Stimulated activated CD8-positive, alpha-beta memory T cell treated with anti-CD3 and anti-CD28 coated beads, Interleukin-4, amount 100 ng/mL, for 1 hour (primary cell): ENCODE results near the gene FASN.

Experiments
- DNase-seq, 2 donors: peaks; one replicate each; pipeline ENCODE4 v3.0.0-alpha.2; 2020; ENCODE audit warnings: low read depth in 2 of 2, low spot score in 1 of 2

The FASN gene

GRCh38 chr17:82118168-82118814, 20.3 kb upstream of the FASN start:
- no peak for DNase-seq

- DNase-seq = no peak
Observed at GRCh38 chr17:82117139-82118090, 19.4 kb upstream of the FASN start.

GRCh38 chr17:82116246-82116645, 18.2 kb upstream of the FASN start:
- no peak for DNase-seq

DNA sequence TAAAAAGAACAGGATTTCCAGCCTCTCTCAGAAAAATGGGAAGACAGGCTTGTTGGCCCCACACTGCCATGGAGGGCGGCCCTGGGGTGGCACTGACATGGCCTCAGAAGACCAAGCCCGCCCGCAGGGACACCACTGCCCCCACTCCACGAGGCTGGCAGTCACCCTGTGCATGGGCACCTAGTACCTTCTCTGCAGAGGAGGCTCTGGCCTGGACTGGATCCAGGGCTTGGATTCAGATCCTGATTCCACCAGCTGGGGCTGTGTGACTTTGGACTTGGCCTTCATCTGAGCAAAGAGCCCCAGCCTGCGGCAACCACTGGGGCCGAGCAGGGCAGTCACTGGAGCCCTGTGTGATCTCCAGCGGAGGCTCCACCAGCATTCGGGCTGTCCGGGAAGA, 16.8 kb upstream of the FASN start:
- DNase-seq = no peak

- DNase-seq = no peak
Observed at GRCh38 chr17:82114447-82114846, 16.4 kb upstream of the FASN start.

- no peak for DNase-seq
Observed at GRCh38 chr17:82113941-82114340, 15.9 kb upstream of the FASN start.

GRCh38 chr17:82113422-82113821, 15.4 kb upstream of the FASN start:
- no peak for DNase-seq

DNA sequence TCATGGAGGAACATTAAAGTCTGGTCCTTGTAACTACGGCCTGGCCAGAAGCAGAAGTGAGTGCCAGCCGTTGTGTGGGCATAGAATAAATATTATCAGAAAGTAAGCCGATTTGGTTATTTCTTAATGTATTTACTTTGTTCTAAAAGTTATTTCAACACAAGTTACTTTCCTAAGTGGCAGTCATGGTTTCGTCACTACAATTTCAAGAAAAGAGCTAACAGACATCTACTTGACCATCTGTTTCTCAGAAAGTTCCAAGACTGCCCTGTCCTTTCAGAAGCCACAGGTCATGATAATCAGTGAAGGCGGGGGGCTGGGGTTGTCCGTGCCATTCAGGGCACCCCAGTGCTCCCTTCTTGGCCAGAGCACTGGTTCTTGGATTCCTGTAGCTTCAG, 14.9 kb upstream of the FASN start:
- DNase-seq = no peak

DNA sequence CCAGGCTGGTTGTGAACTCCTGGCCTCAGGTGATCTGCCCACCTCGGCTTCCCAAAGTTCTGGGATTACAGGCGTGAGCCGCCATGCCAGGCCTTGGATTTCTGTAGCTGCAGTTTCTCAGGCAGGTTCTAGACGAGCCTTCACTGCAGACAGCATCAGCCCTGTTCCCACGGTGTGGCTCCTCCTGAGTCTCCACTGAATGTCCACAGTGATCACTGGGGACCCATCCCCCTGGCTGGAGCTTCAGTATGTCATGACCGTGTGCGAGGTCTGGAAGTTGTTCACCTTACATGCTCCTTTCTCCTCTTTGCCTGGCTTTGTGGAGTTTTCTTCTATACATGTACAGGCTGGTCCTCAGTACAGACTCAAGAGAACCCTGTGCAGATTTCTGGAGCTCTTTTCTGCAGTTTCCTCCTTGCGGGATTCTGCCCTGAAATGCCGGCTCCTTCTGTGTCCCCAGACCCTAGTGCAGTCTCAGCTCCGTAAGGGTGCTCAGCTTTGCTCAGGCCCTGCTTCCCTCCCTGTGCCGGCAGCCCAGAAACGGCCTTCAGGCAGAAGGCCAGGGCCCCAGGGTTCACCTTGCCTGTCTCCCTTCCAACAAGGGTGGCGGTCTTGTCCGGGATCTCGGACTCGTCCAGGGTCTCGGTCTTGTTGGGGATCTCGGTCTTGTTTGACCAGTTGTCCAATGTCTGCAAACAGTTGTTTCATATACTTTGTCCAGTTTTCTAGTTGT, 14.3 kb upstream of the FASN start:
- no peak for DNase-seq

DNA sequence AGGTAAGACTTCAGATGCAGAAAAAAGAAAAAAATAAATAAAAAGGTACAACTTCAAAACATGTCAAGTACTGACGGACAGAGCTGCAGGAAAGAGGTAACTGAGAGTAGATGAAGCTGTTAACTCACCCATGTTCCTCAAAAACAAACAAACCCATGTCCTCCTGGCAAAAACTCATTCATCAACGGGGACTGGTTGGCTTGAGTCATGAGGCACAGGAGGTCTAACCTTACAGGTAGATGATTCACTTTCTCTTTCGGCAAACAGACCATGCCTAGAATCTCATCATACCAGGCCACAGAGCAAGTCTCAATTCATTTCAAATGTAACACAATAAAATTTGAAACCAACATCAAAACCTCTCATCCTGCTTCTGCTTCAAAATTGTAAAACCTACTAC, 12.3 kb upstream of the FASN start:
- DNase-seq = no peak

DNA sequence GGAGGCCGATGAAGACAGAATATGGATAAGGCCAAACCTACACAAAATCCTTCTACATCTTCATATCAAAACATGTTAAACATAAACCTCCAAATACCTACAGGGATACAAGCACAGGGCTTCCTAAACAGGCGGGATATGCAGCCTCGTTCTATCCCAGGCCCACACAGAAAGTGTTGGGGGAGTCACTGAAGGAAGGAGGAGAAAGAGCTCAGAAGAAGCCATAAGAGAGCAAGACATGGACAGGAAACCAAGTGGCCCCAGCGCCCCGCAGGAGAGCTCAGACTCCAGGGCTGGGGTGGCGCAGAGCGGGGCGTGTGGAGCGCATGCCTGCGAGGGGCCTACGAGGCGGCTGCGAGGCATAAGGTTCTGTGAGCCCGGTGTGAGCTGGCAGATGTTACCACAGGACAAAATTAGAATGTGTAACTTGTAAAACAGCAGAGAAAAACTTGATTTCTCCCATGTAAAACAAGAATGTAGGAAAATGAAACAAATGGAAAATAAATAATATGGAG, 11.0 kb upstream of the FASN start:
- no peak for DNase-seq

GRCh38 chr17:82108496-82108945, 10.5 kb upstream of the FASN start:
- no peak for DNase-seq

DNA sequence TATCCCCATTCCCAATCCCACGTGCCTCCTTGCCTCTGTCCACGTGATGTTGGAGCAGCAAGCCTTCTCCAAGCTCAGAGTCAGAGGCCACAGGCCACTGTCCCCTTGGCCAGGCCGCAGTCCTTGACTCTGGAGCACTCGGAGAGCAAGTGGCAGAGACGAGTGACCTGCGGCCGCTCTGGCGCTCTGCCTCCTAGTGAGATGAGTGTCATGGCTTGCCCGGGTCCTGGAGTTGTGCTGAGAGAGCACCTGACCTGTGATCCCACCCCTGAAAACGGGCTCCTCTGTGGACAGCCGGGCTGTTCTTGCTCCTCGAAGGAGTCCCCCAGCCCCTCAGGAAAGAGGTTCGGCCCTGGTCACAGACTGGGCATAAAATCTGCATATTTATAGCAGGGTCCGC, 10.0 kb upstream of the FASN start:
- no peak for DNase-seq

DNA sequence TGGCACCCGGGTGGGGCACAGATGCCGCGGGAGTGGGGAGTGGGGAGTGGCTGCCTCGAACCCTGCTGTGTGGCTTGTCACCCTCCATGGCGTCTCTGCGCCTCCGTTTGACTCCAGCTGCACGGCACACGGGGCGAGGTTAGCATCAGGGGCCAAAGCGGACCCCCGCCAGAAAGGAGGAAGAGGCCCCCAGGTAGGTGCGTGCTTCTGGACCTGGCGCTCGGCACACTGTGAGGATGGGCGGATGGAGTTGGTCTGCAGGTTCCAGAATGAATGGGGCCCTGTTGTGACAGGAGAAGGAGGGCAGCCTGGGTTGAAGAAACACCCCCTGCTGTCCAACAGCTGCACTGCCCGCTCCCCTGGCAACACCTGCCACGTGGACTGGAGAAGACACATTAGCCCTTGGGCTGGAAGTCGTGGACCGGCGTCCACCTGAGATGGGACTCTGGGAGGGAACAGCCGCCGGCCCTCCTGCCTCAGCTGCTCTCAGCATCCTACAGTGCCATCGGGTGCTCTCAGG, 9.4 kb upstream of the FASN start:
- DNase-seq = no peak

- DNase-seq = no peak
Observed at GRCh38 chr17:82106688-82107305, 8.8 kb upstream of the FASN start.

DNA sequence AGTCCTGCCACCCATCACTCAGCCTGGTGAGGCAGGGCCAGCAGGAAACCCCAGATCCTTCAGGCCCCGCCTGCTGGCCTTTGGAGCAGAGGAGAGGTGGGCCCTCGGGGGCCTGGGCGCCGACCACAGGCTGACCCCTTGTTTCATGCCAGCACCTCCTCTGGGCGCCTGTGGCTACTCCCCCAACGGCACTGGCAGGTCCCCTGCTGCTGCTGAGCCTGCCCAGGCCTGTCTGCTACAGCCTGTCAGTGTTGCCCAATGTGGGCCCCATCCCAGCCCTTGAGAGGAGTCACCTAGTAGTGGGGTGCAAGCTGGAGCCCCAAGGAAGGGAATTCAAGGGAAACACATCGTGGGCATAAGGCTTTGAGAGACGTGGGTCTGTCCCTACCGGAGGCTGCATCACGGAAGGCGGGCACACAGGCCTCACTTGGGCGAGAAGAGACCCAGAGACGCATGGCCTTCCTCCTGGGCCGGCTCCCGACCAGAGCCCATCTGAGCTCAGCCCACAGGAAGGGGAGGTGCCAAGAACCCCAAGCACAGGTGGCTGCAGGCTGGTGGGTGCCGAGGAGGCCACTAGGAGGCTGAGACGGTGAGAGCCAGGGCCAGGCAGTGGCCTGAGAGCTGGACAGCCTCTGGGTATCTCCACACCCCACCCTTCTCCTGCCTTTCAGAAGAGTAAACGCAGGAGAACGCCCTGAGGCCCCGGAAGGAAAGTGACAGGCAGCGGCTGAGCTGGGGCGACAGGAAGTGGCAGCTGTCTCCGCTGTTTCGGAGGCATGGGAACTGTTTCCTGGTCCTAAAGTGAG, 8.0 kb upstream of the FASN start:
- peak; percentile 33 to 39 for DNase-seq

GRCh38 chr17:82105417-82105881, 7.4 kb upstream of the FASN start:
- DNase-seq = no peak

GRCh38 chr17:82104797-82105416, 6.9 kb upstream of the FASN start:
- DNase-seq = no peak
